Pons (tissue), 1 donor: ENCODE measurements around the gene PDIA6.

Experiments used
- DNase-seq: peaks from one replicate; pipeline ENCODE4 v3.0.0-alpha.2; 2016; ENCODE audit warnings: low spot score

The PDIA6 gene

DNA sequence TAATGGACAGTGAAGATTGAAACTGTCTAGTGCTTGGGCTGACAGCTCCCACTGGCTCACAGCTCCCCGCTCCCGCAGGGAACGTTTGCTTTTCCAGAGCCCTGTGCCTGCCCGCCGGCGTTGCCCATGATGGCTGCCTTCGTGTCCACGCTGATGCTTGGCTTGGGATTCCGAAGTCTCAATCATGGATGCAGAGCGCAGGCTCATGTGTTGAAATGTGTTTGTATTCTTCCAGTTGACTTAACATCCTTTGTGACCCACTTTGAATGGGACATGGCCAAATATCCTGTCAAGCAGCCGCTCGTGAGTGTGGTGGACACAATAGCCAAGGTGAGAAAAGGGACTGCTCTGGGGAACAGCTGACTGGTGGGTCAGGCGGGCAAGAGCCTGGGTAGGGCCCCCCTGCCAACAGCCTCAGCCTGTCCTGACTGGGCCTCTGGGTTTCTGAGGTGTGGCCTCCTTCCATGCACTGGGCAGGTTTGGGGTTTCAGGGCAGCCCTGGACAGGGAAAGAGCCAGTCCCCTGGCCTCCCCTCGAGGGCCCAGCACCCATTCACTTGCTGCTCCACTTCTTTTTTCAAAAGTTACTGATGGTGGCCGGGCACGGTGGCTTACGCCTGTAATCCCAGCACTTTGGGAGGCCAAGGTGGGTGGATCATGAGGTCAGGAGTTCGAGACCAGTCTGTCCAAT, 48.3 kb downstream of the PDIA6 start:
- DNase-seq = no peak

DNA sequence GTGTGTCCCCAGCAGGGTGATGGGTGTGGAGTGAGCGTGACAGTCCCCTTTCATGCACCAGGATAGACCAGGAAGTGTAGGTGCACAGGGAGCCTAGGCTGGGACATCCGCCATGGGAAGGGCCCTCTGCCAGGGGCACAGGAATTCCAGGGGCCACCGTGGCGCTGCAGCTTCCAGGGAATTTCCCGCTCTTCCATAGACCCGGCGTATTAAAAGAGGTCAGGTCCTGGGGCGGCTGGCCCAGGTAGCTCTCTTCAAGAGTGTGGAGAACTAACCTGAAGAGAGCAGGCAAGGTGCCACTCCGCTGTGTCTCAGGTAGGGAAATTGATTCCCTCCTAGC, 49.2 kb downstream of the PDIA6 start:
- no peak for DNase-seq

DNA sequence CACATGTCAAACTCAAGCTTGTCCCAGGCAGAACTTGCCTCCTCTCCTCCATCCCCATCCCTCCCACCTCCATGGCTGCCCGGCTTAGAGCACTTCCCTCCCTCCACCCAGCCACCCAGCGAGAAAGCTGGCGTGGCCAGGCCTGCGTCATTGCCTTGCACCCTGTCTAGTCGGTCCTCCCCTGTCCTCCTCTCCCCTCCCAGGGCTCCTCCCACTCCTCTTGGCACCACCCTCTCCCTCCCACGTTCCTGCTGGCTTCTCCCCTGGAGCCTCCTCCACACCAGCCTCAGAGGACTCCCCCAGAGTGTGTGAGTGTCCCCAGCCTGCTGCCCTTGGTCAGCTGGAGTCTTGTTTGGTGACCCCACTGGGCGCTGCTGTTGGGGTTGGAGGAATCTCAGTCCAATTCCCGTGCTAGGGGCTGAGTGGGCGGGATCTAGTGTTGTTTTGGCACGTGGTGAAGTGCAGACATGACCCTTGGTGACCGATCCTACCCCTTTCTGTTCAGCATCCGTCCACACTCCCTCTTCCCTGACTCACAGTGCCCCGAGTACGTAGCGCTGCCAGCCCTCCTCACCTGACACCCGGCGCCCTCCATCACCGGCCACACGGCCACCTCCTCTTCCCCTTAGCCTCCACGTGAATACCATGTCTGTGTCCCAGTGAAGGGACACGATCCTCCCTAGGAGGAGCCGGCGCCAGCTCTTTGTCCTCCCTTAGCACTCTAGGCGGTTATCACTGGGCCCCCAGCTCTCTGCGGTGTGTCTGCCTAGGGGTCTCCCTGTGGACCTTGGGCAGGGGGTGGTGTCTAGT, 49.7 kb downstream of the PDIA6 start:
- DNase-seq = no peak

DNA sequence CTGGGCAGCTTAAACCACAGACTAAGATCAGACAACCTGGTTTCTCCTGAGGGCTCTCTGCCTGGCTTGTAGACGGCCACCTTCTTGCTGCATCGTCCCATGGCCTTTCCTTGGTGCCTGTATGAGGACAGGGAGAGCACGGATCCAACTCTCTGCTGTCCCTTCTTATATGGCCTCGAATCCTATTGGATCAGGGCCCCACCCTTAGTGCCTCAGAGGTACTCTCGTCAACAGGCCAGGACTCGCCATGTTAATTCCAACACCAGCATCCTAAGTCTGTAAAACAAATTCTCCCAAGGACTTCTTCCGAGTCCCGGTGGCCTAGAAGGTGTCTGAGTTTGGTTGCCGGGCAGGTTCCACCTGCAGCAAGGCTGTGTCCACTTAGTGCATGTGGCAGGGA, 51.0 kb downstream of the PDIA6 start:
- no peak for DNase-seq

DNA sequence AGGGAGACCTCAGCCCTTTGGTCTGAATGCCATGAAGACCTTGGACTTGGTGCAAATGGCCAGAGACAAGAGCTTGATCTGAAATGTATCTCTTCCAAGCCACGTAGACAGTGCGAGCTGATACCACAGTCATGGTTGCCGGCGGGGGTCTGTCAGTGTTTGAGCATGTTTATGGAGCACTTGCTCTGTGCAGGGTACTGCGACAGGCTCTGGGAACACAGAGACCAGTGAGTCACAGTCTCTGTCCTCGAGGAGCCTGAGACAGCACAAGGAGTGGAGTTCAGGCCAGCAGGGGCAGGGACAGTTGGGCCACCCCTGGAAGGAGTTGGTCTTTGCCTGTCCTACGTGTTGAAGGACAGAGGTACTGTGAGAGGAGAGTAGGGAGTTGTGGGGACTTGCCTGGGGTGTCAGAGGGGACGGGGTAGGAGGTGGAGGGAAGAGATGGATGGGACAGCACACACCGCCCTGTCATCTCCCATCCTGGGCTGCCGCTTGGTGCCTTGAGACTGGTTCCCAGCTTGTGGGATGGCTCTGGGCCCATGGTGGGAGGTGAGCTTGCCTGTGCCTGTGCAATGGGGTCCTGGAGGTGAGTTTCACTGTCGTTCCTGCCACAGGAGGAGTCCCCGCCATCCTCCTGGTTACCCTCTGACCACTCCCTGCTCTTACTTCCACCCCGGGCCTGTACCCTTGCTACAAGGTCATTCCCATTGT, 51.6 kb downstream of the PDIA6 start:
- no peak for DNase-seq

DNA sequence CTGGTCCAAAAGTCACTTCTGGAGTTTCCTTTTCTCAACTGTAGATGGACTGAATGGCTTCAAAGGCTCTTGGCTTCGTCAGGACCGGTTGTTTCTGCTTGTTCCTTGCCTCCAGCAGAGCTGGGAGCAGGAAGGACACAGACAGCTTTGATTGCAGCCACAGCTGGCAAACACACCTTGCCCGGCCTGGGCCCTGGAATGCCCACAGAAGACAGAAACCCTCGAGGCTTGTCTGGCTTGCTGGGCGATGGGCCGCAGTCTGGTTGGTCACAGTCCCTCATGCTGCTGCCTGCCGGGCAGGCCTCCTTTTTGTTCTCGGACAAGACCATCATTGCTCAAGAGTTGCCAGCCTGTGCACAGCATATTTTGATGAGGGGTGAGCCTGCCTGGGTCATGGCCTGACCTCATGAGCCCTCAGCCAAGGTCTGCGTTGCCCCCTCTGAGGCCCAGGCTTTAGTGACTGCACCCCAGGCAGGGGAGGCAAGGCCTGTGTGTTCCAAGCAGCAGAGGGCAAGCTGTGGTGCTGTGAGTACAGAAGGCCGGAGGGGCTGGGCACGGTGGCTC, 53.4 kb downstream of the PDIA6 start:
- no peak for DNase-seq

DNA sequence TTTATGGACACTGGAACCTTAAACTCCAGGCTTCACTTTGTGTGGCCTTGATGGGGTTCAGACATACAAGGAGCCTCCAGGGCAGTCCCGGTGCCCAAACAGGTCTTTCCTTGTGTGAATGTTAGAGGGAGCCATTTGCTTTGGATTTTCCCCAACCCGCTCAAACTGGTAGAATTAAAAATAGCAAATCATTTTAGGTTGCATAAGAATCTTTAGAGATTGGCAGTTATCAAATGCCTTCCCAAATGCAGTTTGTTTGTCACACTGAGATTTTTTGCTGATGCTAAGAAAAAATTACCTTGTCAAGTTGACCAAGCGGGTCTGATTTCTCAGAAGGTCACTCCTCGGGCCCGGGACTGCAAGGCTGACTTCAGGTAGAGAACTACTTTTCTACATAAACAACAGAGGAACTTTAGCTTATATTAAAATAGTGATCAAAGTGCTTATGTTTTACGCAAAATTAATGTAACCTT, 54.7 kb downstream of the PDIA6 start:
- no peak for DNase-seq

DNA sequence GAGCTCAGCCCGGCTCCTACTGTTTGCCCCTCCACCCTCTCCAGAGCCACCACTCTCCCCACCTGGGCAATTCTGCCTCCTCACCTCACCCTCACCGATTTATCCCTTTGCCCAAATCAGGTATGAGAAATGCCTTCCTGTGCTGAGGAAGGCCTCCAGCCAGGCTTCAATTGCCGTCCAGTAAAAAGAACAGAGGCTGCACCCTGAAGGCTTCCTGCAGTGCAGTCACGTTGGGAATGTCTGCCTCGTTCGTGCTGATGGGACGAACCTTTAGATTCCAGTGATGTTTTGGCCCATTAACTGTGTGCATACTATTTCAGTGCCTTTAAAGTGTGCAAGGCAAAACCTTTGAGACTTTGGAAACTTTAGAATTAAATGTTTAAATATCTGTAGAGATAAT, 57.0 kb downstream of the PDIA6 start:
- DNase-seq = no peak

DNA sequence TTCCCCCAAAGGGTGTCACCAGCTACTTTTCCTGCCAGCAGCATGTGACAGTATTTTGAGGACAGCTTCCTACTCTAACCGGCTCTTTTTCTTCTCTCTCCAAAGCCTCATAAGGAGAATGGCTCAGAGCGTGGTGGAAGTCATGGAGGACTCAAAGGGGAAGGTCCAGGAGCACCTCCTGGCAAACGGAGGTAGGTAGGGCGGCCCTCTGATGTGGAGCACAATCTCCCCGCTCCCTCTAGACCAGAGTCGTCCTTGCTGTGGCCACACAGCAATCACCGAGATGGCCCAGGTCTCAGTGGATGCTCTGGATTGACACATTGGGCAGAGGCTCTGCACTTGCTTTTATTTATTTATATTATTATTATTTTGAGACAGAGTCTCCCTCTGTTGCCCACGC, 58.7 kb downstream of the PDIA6 start:
- no peak for DNase-seq

DNA sequence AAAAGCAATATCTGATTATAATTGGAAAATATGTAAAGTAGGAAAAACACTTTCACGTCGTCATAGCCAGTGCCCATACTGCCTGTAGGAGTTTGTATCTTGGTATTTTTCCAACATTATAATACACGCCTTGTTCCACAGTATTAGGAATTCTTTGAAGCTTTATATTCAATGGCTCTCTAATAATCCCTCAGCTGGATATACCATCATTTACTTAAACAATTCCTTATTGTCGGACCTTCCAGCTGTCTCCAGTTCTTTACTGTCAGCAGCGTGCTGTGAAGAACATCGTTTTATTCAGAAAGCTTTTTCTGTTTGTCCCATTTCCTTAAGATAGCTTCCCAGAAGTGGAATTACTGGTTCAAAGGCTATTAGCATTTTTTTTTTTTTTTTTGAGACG, 59.4 kb downstream of the PDIA6 start:
- DNase-seq = no peak

DNA sequence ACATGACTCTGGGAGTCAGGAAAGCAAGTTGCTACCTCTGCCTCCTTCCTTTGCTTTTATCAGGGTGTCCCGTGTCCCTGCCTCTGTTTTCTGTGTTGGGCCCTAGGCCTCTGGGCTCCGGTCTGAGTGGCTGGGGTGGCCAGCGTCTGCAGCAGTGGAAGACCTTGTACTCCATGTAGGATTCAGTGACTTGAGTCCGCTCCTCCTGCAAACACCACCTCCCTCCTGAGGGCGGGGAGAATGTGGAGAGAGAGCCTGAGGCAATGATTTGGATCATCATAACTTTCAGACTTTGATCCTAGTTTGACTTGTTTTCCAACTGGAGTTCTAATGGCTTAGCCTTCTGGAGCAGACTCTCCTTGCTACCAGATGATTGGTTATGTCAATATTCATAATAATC, 60.3 kb downstream of the PDIA6 start:
- no peak for DNase-seq

DNA sequence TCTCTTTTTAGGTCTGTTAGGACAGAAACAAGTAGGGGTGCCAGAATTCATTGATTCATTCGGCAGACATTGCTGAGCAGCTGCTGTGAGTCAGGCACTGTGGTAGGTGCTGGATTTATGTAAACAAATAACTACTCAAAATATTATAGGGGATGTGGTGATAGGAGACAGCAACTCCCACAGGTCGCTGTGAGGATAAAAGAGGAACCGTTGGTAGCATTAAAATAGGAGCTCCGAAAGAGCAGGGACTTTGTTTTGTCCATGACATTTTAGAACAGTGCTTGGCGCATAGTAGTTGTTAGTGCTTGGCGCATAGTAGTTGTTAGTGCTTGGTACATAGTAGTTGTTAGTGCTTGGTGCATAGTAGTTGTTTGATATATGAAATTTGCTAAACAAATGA, 62.0 kb downstream of the PDIA6 start:
- DNase-seq = no peak

DNA sequence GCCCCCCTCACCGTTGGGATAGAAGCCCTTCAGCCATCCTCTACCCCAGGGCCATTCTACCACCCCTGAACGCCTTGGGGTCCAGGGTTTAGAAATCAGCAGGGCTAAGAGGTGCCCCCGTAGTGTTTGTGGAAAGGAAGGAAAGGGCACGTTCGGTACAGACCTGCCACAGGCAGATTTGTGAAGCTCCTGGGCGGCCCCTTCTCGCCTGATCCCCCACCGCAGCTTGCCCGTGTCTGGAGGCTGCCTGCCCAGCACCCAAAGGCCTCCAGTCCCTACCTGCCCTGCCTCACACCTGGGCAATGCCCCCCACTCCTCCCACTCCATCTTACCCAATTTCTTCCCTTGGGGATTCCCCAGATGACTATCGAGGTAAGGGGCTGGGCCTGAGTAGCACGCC, 69.9 kb downstream of the PDIA6 start:
- DNase-seq = no peak

DNA sequence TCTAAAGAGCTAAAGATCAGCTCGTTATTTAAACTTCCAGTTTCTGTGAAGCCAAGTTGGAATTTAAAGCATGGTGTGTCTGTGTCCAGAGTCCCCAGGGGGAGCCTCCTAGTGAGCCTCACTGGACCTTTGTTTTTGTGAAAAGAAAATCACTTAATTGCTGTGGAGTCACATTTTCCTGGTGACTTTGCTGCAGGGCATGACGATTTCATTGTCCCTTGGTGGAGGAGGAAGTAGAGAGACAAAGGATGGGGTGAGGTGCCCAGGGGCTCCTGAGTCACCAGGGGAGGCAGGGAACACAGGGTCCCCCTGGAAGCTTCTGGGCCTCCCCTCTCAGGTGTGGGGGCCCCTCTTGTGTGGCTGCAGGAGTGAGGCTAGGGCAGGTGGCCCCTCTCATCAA, 71.4 kb downstream of the PDIA6 start:
- DNase-seq = no peak

DNA sequence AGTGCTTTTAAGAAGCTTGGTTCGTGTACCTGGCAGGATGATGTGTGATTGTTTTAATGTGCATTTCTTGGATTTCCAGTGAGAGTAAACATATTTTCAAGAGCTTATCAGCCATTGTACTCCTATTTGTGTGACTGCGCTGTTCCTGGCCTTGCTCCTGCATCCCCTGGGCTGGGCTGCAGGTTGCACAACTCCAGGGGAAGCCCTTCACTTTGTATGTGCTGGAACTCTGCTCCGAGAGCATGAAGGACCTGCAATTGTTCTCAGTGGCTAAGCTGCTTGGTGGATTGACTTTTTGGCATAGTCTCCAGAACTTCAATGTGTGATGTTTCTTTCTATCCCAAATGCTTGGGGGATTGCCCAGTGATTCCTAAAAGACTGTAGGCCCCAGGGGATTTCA, 72.4 kb downstream of the PDIA6 start:
- no peak for DNase-seq

DNA sequence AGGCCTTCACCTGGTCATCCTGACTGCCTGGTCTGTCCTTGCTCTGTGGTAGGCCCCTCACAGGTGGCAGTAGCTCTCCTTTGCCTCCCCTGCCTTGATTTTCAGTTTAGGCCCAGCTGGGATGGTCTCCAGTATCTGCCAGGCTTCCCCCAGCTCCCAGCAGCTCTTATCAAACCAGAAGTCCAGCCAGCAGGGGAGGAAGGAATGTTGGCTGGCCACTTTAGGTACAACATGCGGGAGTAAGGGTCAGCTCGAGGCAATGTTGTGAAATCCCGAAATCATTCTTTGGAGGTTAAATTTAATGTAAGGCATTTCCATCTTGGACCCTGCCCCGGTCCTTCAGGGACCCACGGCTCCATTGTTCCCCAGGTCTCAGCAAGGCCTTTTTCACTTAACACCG, 74.4 kb downstream of the PDIA6 start:
- DNase-seq = no peak

DNA sequence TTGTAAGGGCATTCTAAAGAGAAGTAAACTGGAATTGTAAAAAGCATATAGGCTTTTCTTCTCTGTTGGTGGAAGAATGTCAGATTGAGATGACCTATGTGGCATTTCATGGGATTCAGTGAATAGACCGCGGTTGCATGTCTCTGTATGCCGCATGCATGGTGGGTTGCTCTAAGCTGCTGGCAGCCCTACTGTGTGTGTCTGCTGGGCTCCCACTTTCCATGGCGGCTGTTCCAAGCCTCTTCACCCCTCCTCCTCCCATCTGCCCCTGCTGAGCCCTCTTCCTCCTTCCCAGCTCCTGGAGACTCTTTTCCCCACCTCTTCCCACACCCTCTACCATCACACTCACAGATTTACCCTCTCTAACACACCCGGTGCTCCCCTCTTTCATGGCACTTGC, 78.6 kb downstream of the PDIA6 start:
- no peak for DNase-seq

DNA sequence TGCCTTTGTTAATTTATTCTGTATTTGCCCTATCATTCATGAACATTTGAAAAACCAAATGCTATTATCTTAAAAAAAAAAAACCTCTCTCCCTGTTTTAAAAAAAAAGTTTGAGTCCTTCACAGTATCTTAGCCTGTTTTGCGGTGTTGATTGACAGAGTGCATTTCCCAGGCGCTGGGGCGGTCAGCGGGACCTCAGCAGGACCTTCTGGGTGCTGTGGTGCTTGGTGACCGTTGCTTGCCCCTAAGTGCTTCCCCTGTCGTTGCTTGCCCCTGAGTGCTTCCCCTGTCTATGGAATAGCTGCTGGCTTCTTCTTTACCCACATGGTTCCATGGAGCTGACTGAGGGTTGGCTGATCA, 79.0 kb downstream of the PDIA6 start:
- DNase-seq = no peak
